ENCODE data around the gene VTI1A.

VTI1A gene

GRCh38 chr10:112811741-112812551 is 364.9 kb downstream of the VTI1A start:
- no peak for DNase-seq (ENCODE audit: low read depth)

DNA sequence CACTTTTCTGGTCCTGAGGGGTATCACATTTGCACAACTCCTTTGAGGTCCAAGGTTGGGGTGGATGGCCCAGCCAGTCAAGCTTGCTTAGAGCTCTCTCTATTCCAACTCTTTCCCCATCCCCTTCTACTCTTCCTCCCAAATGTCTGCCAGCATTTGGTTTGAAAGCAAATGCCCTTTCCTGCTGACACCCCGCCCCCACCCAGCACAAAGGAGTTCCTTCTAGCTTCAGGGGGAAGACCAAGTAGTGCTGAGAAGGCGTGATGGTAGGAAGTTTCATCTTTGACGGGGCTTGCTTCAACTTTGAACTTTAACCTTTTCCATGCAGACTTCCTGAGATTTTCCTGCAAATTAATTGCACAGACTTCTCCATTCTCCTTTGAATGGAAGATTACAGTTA is 365.6 kb downstream of the VTI1A start:
- DNase-seq (ENCODE audit: low read depth): no peak

GRCh38 chr10:112813866-112814591 is 367.0 kb downstream of the VTI1A start:
- no peak for DNase-seq (ENCODE audit: low read depth)

GRCh38 chr10:112815269-112816032 is 368.4 kb downstream of the VTI1A start:
- no peak for DNase-seq (ENCODE audit: low read depth)

DNA sequence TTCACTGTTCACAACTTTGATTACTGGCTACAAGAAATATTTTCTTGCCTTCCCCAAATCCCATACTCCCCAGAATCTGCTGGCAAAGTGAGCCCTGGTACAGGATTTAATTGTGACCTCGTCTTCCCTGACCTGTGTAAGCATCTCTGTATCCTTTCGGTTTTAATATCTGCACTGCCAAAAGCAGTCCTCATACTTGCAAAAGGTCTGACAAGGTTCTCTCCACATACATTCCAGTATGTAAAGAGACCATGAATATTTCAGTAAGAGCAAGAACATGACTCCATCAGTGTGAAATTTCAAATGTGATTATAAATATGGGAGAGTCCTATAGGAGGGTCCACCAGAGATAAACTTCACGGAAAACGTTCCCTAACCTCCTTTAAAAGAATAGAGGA is 369.0 kb downstream of the VTI1A start:
- no peak for DNase-seq (ENCODE audit: low read depth)

- no peak for DNase-seq (ENCODE audit: low read depth)
Measured at GRCh38 chr10:112816891-112817290, 369.9 kb downstream of the VTI1A start.

- no peak for DNase-seq (ENCODE audit: low read depth)
Measured at GRCh38 chr10:112817981-112818777, 371.2 kb downstream of the VTI1A start.

- no peak for DNase-seq (ENCODE audit: low read depth)
Measured at GRCh38 chr10:112819231-112819630, 372.2 kb downstream of the VTI1A start.

DNA sequence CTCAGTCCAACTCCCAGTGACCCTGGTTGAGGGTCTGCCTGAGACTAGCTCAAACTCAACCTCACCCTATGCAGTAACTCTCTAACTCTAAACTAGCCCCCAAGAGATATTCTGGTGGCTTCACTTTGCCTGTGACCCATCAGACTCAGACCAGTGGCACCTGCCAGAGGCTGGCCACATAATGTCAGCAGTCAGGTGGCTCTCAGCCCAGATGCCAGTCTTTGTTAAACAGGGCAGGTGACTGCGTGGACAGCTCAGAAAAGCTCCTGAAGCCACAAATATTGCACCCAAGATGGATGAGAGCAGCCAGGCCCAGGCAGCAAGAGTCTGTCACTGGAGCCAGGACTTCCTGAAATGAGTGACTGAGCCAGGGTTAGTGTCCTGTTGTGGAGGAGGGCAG is 373.3 kb downstream of the VTI1A start:
- DNase-seq (ENCODE audit: low read depth): no peak

DNA sequence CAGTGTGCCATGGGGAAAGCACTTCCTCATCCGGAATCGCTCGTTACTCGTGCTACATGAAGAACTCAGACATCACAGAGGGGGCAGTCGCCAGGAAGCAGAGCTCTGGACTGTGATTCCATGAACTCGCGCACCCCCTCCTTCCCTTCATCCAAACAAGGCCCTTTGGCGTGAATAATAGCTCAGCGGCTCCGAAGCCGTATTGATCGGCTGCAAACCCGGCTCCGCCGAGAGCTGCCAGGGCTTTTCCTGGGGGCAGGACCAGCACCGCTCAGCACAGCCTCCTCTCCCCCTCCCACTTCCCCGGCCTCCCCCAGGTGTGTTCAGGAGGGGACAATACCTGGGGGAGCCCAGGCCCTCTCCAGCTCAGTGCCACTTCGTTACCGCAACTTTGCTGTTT is 374.0 kb downstream of the VTI1A start:
- no peak for DNase-seq (ENCODE audit: low read depth)

DNA sequence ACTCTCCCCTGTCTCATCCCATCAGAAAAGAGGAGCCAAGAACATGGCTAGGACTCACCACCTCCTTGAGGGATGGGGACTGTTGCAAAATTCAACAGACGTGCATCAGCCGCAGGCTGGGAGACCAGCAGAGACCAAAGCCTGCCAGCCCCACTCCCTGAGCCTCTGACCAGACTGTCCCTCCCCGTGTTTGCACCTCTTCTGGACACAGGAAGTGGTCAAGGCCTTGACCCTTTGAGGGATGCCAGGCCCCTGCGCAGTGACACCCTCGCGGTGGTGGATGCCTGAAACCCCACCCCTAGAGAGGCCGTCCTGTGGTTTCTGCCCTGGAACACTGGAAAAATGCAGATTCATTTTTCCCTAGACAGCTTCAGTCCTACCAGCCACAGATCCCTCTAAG is 374.6 kb downstream of the VTI1A start:
- DNase-seq (ENCODE audit: low read depth): no peak

DNA sequence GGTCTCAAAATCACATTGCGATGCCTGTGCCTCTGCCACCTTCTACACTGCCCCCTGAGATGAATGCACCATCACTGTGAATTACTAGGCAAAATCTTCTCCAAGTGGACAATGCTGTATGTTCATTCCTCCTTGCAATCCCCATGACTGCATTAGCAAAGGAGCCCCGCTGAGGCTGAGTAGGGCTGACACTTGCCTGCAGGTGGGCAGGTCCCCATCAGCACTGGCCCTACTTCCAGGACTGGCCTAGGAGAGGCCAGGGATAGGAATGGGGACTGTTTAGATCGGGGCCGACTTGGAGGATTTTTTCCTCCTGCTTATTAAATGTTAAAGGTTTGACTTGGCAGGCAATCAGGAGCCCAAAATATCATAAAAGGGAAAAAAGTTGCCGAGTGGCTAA is 376.0 kb downstream of the VTI1A start:
- no peak for DNase-seq (ENCODE audit: low read depth)

DNA sequence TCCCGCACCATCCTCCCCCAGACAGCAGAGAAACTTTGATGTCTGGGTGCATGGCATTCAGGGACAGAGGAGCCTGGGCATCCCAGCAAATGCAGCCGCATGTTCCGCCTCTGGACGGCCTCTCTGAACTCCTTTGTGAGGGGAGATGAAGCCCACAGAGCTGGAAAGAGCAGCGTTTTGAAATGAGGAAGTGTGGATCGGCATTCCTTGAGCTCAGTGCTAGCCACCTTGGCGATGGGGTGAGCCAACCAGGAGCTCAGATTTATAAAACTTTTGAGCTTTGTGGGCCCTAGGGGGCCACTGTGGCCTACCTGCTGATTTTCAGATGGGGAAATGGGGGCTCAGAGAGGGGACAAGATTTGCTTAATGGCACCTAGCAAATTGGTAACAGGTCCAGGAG is 376.6 kb downstream of the VTI1A start:
- DNase-seq (ENCODE audit: low read depth): no peak

GRCh38 chr10:112826018-112826697 is 379.1 kb downstream of the VTI1A start:
- no peak for DNase-seq (ENCODE audit: low read depth)

GRCh38 chr10:112827086-112827485 is 380.1 kb downstream of the VTI1A start:
- no peak for DNase-seq (ENCODE audit: low read depth)

GRCh38 chr10:112827951-112828350 is 380.9 kb downstream of the VTI1A start:
- no peak for DNase-seq (ENCODE audit: low read depth)

DNA sequence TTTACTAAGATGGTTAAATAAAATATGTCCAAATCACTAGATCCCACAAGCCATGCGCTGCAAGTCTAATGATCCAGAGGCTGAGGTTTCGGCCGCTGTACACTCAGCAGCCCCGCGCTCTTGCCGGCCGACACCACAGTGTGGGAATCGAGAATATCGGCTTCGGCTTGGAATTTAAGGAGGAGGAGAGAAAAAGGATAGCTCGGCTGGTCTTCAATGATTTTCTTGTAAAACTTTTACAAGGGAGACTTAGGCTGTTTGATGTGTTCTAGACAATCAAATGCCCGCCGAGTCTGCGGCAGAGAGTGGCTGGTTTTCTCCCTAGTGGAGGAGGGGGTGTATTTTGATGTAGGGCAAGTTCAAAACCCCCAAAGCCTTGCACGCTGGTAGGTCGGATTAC is 384.8 kb downstream of the VTI1A start:
- no peak for DNase-seq (ENCODE audit: low read depth)

- no peak for DNase-seq (ENCODE audit: low read depth)
Measured at GRCh38 chr10:112832361-112832878, 385.4 kb downstream of the VTI1A start.

DNA sequence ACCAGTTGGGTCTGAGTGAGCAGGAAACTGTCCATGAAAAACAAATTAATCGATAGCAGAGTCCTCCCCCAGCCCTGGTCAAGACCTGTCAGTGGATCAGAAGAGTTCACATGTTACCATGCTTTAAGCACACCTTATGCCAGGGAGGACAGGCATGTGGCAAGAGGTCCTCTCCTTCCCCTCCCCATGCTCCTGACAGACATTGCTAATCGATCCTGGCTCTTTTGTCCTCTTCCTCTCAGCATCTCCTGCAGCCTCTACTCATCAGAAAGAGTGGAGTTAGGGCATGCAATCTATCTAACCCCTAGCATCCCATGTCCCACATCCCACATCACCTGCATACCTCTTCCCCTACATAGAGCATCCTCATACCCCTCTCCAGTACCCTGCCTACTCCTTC is 385.9 kb downstream of the VTI1A start:
- DNase-seq (ENCODE audit: low read depth): no peak

GRCh38 chr10:112834751-112835181 is 387.8 kb downstream of the VTI1A start:
- no peak for DNase-seq (ENCODE audit: low read depth)

- DNase-seq (ENCODE audit: low read depth): no peak
Measured at GRCh38 chr10:112835217-112835715, 388.3 kb downstream of the VTI1A start.

Measured in stimulated activated CD8-positive, alpha-beta memory T cell treated with anti-CD3 and anti-CD28 coated beads, Interleukin-7, amount 100 ng/mL, for 24 hours (primary cell).